OCI-LY1 (cell line): ENCODE measurements around the gene SPDYE2B.
"Not testable (repeated sequence)": the region's sequence is repeated elsewhere in the genome, so short reads cannot be mapped to it uniquely, and the experiment has no call there.

ENCODE experiments used
- EZH2 ChIP-seq: fragments of 200-600 bp; sonication (generic), shearing (Covaris generic); IDR thresholded peaks from 2 replicates; pipeline ENCODE4 v1.8.0; 2017; ENCODE audit warnings: borderline replicate concordance, mixed run types, mild to moderate bottlenecking, antibody characterized with exemption, low read length, moderate library complexity, mixed read lengths
- TF ChIP-seq, protein P1 (sequence below): fragments of 200-600 bp; sonication (generic), shearing (Covaris generic); IDR thresholded peaks from 2 replicates; pipeline ENCODE4 v1.5.1; 2017; ENCODE audit warnings: mild to moderate bottlenecking, antibody characterized with exemption, low read length, moderate library complexity, mixed read lengths

DNA sequence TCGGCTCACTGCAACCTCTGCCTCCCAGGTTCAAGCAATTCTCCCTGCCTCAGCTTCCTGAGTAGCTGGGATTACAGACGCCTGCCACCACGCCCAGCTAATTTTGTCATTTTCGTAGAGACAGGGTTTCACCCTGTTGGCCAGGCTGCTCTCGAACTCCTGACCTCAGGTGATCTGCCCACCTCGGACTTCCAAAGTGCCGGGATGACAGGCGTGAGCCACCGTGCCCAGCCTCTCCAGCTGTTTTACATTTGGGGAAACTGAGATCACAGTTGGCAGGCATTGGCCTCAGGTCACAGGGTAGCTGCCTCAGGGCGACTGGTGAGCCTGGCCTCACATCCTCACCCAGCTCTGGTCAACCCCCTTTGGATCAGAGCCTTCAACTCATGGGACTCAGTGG lies 40.4 kb upstream of the SPDYE2B start:
- TF ChIP-seq, protein P1, sequence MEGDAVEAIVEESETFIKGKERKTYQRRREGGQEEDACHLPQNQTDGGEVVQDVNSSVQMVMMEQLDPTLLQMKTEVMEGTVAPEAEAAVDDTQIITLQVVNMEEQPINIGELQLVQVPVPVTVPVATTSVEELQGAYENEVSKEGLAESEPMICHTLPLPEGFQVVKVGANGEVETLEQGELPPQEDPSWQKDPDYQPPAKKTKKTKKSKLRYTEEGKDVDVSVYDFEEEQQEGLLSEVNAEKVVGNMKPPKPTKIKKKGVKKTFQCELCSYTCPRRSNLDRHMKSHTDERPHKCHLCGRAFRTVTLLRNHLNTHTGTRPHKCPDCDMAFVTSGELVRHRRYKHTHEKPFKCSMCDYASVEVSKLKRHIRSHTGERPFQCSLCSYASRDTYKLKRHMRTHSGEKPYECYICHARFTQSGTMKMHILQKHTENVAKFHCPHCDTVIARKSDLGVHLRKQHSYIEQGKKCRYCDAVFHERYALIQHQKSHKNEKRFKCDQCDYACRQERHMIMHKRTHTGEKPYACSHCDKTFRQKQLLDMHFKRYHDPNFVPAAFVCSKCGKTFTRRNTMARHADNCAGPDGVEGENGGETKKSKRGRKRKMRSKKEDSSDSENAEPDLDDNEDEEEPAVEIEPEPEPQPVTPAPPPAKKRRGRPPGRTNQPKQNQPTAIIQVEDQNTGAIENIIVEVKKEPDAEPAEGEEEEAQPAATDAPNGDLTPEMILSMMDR = not testable (repeated sequence)
- TF ChIP-seq EZH2 = not testable (repeated sequence)
